B cell (primary cell): ENCODE measurements around the gene PLXNB1. TPM values are rescaled to one million over a fixed set of nuclear protein-coding genes. Genes with fewer than 3 reads are reported as not detected.
A peak's percentile ranks its signal among the peaks of the same experiment; 100 is the strongest.

Source experiments
- ATAC-seq: fragments of 200-7000 bp; cut with Tn5 transposase; one replicate; pipeline ENCODE4 v1.10.0; 2021; ENCODE audit warnings: low read depth, mild to moderate bottlenecking, moderate number of reproducible peaks, moderate library complexity
- CTCF ChIA-PET: fragments of 350-600 bp; sonication (Branson Sonifier 250); formaldehyde crosslinking; loops from one replicate; lab custom pipeline; 2021; ENCODE audit warnings: antibody characterized with exemption, inconsistent platforms; lab: Charles Lee
- POLR2A ChIA-PET: fragments of 350-600 bp; sonication (Branson Sonifier 250); formaldehyde crosslinking; loops from one replicate; lab custom pipeline; 2021; ENCODE audit warnings: antibody characterized with exemption; lab: Charles Lee
- DNase-seq: peaks from one replicate; pipeline ENCODE4 v3.0.0; 2013
- H2AFZ ChIP-seq: 2 replicates; pipeline ENCODE4 v1.6.1; 2012; ENCODE audit warnings: mild to moderate bottlenecking, low read depth, low read length; ENCODE audit not compliant: insufficient read depth, poor library complexity, severe bottlenecking
- H3K27ac ChIP-seq, 2 donors: 1 replicate in 1 of 2; 2 replicates in 1 of 2; pipeline ENCODE4 v1.5.1; 2012 to 2013; ENCODE audit warnings: low read length in 2 of 2, mild to moderate bottlenecking in 2 of 2, moderate library complexity in 1 of 2
- H3K27me3 ChIP-seq, 4 experiments: fragments of 200-600 bp in 1 of 4; sonication (generic) in 1 of 4; replicated peaks in 1 of 4; 1 replicate in 2 of 4; 2 replicates in 2 of 4; pipeline versions ENCODE4 v1.6.1 to v1.7.0; 2013 to 2016; ENCODE audit warnings: low read length in 3 of 4, mild to moderate bottlenecking in 2 of 4, mixed read lengths in 1 of 4, moderate library complexity in 1 of 4; ENCODE audit not compliant: insufficient read depth in 4 of 4, control insufficient read depth in 3 of 4; ENCODE audit errors: control extremely low read depth in 1 of 4
- H3K36me3 ChIP-seq, 2 experiments: replicated peaks in 1 of 2; 1 replicate in 1 of 2; 2 replicates in 1 of 2; pipeline versions ENCODE4 v1.6.1 to v1.7.1; 2013; ENCODE audit warnings: low read length in 1 of 2; ENCODE audit not compliant: insufficient read depth in 2 of 2, control insufficient read depth in 1 of 2; ENCODE audit errors: control extremely low read depth in 1 of 2, extremely low read depth in 1 of 2
- H3K4me1 ChIP-seq, 2 donors: fragments of 200-600 bp in 1 of 2; sonication (generic) in 1 of 2; 1 replicate in 1 of 2; 2 replicates in 1 of 2; pipeline versions ENCODE4 v1.5.1 to v1.6.1; 2013 to 2017; ENCODE audit warnings: low read length in 2 of 2; ENCODE audit not compliant: control insufficient read depth in 2 of 2, insufficient read depth in 2 of 2
- H3K4me2 ChIP-seq: replicated peaks from 2 replicates; pipeline ENCODE3; 2012; ENCODE audit warnings: mild to moderate bottlenecking, low read depth, low read length; ENCODE audit not compliant: poor library complexity, severe bottlenecking
- H3K4me3 ChIP-seq, 5 experiments: fragments of 200-600 bp in 1 of 5; sonication (generic) in 1 of 5; 1 replicate in 3 of 5; 2 replicates in 2 of 5; pipeline versions ENCODE4 v1.5.1 to v1.7.0; 2011 to 2016; ENCODE audit warnings: low read length in 4 of 5, mild to moderate bottlenecking in 4 of 5, low read depth in 2 of 5, control low read depth in 1 of 5, moderate library complexity in 1 of 5; ENCODE audit not compliant: insufficient read depth in 1 of 5; ENCODE audit errors: control extremely low read depth in 1 of 5, extremely low read depth in 1 of 5
- H3K79me2 ChIP-seq: fragments of 200-600 bp; sonication (generic); one replicate; pipeline ENCODE4 v1.6.0; 2016; ENCODE audit warnings: low read length; ENCODE audit not compliant: control insufficient read depth, insufficient read depth
- H3K9ac ChIP-seq: fragments of 200-600 bp; sonication (generic); 2 replicates; pipeline ENCODE4 v1.6.1; 2017; ENCODE audit warnings: mild to moderate bottlenecking, low read length, moderate library complexity
- H3K9me3 ChIP-seq, 3 donors: one replicate each; pipeline versions ENCODE4 v1.6.1 to v1.7.1; 2013; ENCODE audit warnings: low read length in 2 of 3; ENCODE audit not compliant: control insufficient read depth in 2 of 3, insufficient read depth in 1 of 3; ENCODE audit errors: control extremely low read depth in 1 of 3
- H4K20me1 ChIP-seq: 2 replicates; pipeline ENCODE4 v1.6.0; 2012; ENCODE audit warnings: mild to moderate bottlenecking, low read length; ENCODE audit not compliant: insufficient read depth, control insufficient read depth, poor library complexity, severe bottlenecking
- H3K27ac Mint-ChIP-seq: one replicate; pipeline ENCODE4 v1.8.0; 2021; ENCODE audit warnings: mixed read lengths
- H3K27me3 Mint-ChIP-seq: one replicate; pipeline ENCODE4 v1.8.0; 2021; ENCODE audit warnings: mixed read lengths
- H3K4me1 Mint-ChIP-seq: one replicate; pipeline ENCODE4 v1.8.0; 2021; ENCODE audit warnings: mixed read lengths
- H3K4me3 Mint-ChIP-seq: one replicate; pipeline ENCODE4 v1.8.0; 2021; ENCODE audit warnings: mixed read lengths
- H3K9me3 Mint-ChIP-seq: one replicate; pipeline ENCODE4 v1.8.0; 2022; ENCODE audit warnings: mixed read lengths; ENCODE audit not compliant: insufficient read depth
- CTCF ChIP-seq: fragments of 200-600 bp; IDR thresholded peaks from one replicate; pipeline ENCODE4 v1.8.0; 2022; ENCODE audit warnings: antibody characterized with exemption, mild to moderate bottlenecking
- EZH2 ChIP-seq: IDR thresholded peaks from 2 replicates; pipeline ENCODE4 v1.6.1; 2012; ENCODE audit warnings: borderline replicate concordance, low read depth, mild to moderate bottlenecking, moderate library complexity, low read length; ENCODE audit not compliant: insufficient read depth, poor library complexity, severe bottlenecking
- WGBS: methylation state at CpG from one replicate; pipeline ENCODE4 v1.1.5; 2013; ENCODE audit warnings: missing lambda C conversion rate; ENCODE audit not compliant: insufficient coverage; 5-methylcytosine and 5-hydroxymethylcytosine counted together
- intact Hi-C: fragments of 100-400 bp; cut with micrococcal nuclease; formaldehyde crosslinking; loops from one replicate; pipeline ENCODE4 v1.10.0; 2022
- polyA plus RNA-seq: library from polyadenylated mRNA; depleted of rRNA; stranded (reverse); fragments of >200 nt; gene quantifications from 2 replicates; pipeline ENCODE4 v1.2.3, GENCODE V29; 2012
- total RNA-seq, 2 donors: library from RNA; stranded (reverse); fragments of 120-200 nt in 1 of 2; gene quantifications; 1 replicate in 1 of 2; 2 replicates in 1 of 2; pipeline versions ENCODE4 v1.2.3 to v1.2.4, GENCODE V29; 2013 to 2022

Gene PLXNB1
- total and polyA plus RNA-seq, 2 donors (not counting 1 experiment from before 2014, with no cell fraction given) = 0.95 to 5.0 TPM

GRCh38 chr3:48473617-48473952 lies 43.7 kb upstream of the PLXNB1 start:
- intact Hi-C loops = loop anchor here (1.0 to 2.0 kb wide), 7 partner anchors 8 to 161 kb away; partner anchors contain the start of genes ATRIP, CCDC51, PFKFB4 and SLC26A6
- Histone ChIP-seq H3K27ac (peak overlapping the region; percentile 96 to 99), H3K4me2 (peak overlapping the region; percentile 78), H3K9me3 (no peaks in the 10 kb centered on the region), H4K20me1 (peaks cover 10% of the 10 kb centered on the region), H3K36me3 (peaks cover 0 to 21% of the 10 kb centered on the region in 2 experiments), H3K9ac (peak overlapping the region; percentile 23), H3K27me3 (no peaks in the 10 kb centered on the region), H3K4me3 (no peak overlapping the region), H3K79me2 (peaks cover 86% of the 10 kb centered on the region), H2AFZ (peak overlapping the region; percentile 79), H3K4me1 (peaks cover 62 to 76% of the 10 kb centered on the region in 2 donors)
- Mint-ChIP-seq H3K4me1 (peaks cover 66% of the 10 kb centered on the region), H3K27ac (peak overlapping the region; percentile 99), H3K4me3 (peak overlapping the region; percentile 93), H3K9me3 (no peaks in the 10 kb centered on the region), H3K27me3 (no peaks in the 10 kb centered on the region)
- POLR2A ChIA-PET = interaction anchor here (1.0 to 4.3 kb wide), 6 partner anchors 28 to 544 kb away, joined by 3 to 22 read pairs (median 6); partner anchors contain the start of genes CCDC51, SHISA5, TMA7 and WDR6
- ATAC-seq = no peak
- no peak for TF ChIP-seq CTCF
- no peak for TF ChIP-seq EZH2
- DNase-seq = no peak
- 100% methylated on average over 2 of the region's 5 CpGs for WGBS
- CTCF ChIA-PET = interaction anchor here (0.7 to 17.7 kb wide), 15 partner anchors 8 to 79 kb away, joined by 3 to 240 read pairs (median 4); partner anchors contain the start of genes CCDC51, SHISA5 and TMA7
